Astrocyte (in vitro differentiated cells and primary cell): ENCODE results near the gene SULT2B1.

Experiments
- EZH2 ChIP-seq: IDR thresholded peaks from 2 replicates; pipeline ENCODE4 v1.6.1; 2012; ENCODE audit warnings: mild to moderate bottlenecking, low read length, inconsistent platforms; ENCODE audit not compliant: insufficient read depth
- TF ChIP-seq, protein P1 (sequence below): IDR thresholded peaks from 2 replicates; pipeline ENCODE4 v1.5.1; 2011; ENCODE audit warnings: low read depth, mild to moderate bottlenecking, inconsistent platforms, low read length, moderate library complexity; ENCODE audit not compliant: insufficient read depth

DNA sequence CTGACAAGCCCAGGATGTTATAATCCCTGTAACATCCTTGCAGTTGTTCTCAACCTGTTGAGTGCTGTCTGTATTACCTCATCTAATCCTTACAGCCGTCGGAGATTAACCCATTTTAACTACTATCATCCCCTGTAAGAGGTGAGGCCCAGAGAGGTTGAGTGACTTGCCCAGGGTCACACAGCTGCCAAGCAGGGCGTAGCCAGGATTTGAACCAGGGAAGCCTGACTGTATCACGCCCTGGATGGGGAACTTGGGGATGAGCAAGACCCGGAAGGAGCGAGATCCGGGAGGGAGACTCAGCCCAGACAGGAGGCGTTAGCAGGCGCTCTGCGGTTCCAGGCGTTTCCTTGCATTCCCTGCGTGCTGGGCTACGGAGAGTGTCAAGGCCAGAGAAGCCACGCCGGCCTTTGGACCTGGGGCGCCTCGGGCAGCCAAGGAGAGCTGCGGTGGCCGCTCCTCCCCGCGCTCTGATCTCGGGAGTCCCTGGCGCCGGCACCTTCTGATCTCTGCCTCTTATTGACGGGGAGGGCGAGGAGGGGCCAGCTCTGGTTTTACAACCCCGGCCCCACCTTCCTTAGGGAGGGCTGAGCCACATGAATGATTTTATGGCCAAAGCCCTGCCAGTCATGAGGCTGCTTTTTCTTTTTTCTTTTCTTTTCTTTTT is 6.2 kb downstream of the SULT2B1 start:
- TF ChIP-seq, protein P1, sequence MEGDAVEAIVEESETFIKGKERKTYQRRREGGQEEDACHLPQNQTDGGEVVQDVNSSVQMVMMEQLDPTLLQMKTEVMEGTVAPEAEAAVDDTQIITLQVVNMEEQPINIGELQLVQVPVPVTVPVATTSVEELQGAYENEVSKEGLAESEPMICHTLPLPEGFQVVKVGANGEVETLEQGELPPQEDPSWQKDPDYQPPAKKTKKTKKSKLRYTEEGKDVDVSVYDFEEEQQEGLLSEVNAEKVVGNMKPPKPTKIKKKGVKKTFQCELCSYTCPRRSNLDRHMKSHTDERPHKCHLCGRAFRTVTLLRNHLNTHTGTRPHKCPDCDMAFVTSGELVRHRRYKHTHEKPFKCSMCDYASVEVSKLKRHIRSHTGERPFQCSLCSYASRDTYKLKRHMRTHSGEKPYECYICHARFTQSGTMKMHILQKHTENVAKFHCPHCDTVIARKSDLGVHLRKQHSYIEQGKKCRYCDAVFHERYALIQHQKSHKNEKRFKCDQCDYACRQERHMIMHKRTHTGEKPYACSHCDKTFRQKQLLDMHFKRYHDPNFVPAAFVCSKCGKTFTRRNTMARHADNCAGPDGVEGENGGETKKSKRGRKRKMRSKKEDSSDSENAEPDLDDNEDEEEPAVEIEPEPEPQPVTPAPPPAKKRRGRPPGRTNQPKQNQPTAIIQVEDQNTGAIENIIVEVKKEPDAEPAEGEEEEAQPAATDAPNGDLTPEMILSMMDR = no peak
- TF ChIP-seq EZH2 = no peak
